ENCODE measurements around the gene PSMD8.

The PSMD8 gene

GRCh38 chr19:38375748-38376147, 1.4 kb downstream of the PSMD8 start:
- H3K4me2 ChIP-seq (ENCODE audit: low read depth, low read length, poor library complexity, severe bottlenecking), result peak overlapping the region; percentile 99
- H4K20me1 ChIP-seq (ENCODE audit: insufficient read depth, low read length, poor library complexity, severe bottlenecking), result peaks cover 24% of the 10 kb centered on the region
- TF ChIP-seq CTCF (conservative IDR thresholded peaks at IDR 0.05; ENCODE audit: low read length), result no peak
- TF ChIP-seq EZH2phosphoT487 (IDR thresholded peaks at IDR 0.05; ENCODE audit: borderline replicate concordance), result no peak
- H3K27me3 ChIP-seq (ENCODE audit: insufficient read depth, low read length, poor library complexity, severe bottlenecking), result no peaks in the 10 kb centered on the region
- H3K4me1 ChIP-seq (ENCODE audit: insufficient read depth, low read length, poor library complexity, severe bottlenecking), result peaks cover 20% of the 10 kb centered on the region
- H3K4me3 ChIP-seq (ENCODE audit: low read length, poor library complexity, severe bottlenecking), result peak overlapping the region; percentile 80
- H3K9ac ChIP-seq (ENCODE audit: low read depth, low read length, poor library complexity, severe bottlenecking), result peak overlapping the region; percentile 83
- no peaks in the 10 kb centered on the region for H3K9me3 ChIP-seq (ENCODE audit: insufficient read depth, low read depth, low read length)
- H3K79me2 ChIP-seq (ENCODE audit: insufficient read depth, low read length), result peaks cover 49% of the 10 kb centered on the region
- no peaks in the 10 kb centered on the region for H3K9me2 ChIP-seq (replicated peaks; ENCODE audit: low read depth, low read length)
- H3K36me3 ChIP-seq (ENCODE audit: insufficient read depth, low read length), result peaks cover 13% of the 10 kb centered on the region; the same call in 1 of the 2 replicates
- no peaks in the 10 kb centered on the region for H3F3A ChIP-seq (ENCODE audit: low read depth)
- H2AFZ ChIP-seq (ENCODE audit: low read length), result no peak overlapping the region

DNA sequence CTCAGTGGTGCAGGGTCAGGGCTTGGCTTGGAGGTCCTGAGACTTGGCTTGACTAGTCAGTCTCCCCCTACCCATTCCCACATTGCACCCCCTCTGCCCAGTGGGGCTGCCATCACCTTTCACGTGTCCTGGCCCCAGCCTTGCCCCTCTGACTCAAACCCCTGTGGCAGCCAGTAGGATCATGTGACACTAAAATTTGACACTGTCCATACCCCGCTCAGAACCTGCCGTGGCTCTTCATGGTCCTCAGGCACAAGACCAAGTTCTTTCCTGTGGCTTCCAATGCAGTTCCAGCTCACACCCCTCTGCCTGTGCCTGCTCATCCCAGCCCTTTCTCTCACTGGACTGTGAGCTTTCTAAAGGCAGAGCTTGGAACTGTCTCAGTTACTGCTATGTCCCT, 2.2 kb downstream of the PSMD8 start:
- Histone ChIP-seq H3K9me3 (ENCODE audit: insufficient read depth, low read depth, low read length) (no peaks in the 10 kb centered on the region), H3K4me3 (ENCODE audit: low read length, poor library complexity, severe bottlenecking) (peak overlapping the region; percentile 80), H3K4me2 (ENCODE audit: low read depth, low read length, poor library complexity, severe bottlenecking) (peak overlapping the region; percentile 99), H3K9ac (ENCODE audit: low read depth, low read length, poor library complexity, severe bottlenecking) (peak overlapping the region; percentile 83), H3K4me1 (ENCODE audit: insufficient read depth, low read length, poor library complexity, severe bottlenecking) (peaks cover 20% of the 10 kb centered on the region), H4K20me1 (ENCODE audit: insufficient read depth, low read length, poor library complexity, severe bottlenecking) (peaks cover 24% of the 10 kb centered on the region), H3K36me3 (ENCODE audit: insufficient read depth, low read length) (peaks cover 21% of the 10 kb centered on the region; the same call in 1 of the 2 replicates), H3F3A (ENCODE audit: low read depth) (no peaks in the 10 kb centered on the region), H3K9me2 (replicated peaks; ENCODE audit: low read depth, low read length) (no peaks in the 10 kb centered on the region), H2AFZ (ENCODE audit: low read length) (no peak overlapping the region), H3K79me2 (ENCODE audit: insufficient read depth, low read length) (peaks cover 49% of the 10 kb centered on the region), H3K27me3 (ENCODE audit: insufficient read depth, low read length, poor library complexity, severe bottlenecking) (no peaks in the 10 kb centered on the region)
- TF ChIP-seq EZH2phosphoT487 (IDR thresholded peaks at IDR 0.05; ENCODE audit: borderline replicate concordance), result no peak
- no peak for TF ChIP-seq CTCF (conservative IDR thresholded peaks at IDR 0.05; ENCODE audit: low read length)

GRCh38 chr19:38377052-38377451, 2.7 kb downstream of the PSMD8 start:
- Histone ChIP-seq H3K9me3 (ENCODE audit: insufficient read depth, low read depth, low read length) (no peaks in the 10 kb centered on the region), H2AFZ (ENCODE audit: low read length) (no peak overlapping the region), H3K4me3 (ENCODE audit: low read length, poor library complexity, severe bottlenecking) (peak overlapping the region; percentile 80), H3K9me2 (replicated peaks; ENCODE audit: low read depth, low read length) (no peaks in the 10 kb centered on the region), H3K27me3 (ENCODE audit: insufficient read depth, low read length, poor library complexity, severe bottlenecking) (no peaks in the 10 kb centered on the region), H4K20me1 (ENCODE audit: insufficient read depth, low read length, poor library complexity, severe bottlenecking) (peaks cover 24% of the 10 kb centered on the region), H3K9ac (ENCODE audit: low read depth, low read length, poor library complexity, severe bottlenecking) (peak overlapping the region; percentile 83), H3K4me1 (ENCODE audit: insufficient read depth, low read length, poor library complexity, severe bottlenecking) (peaks cover 20% of the 10 kb centered on the region), H3F3A (ENCODE audit: low read depth) (no peaks in the 10 kb centered on the region), H3K36me3 (ENCODE audit: insufficient read depth, low read length) (peaks cover 26% of the 10 kb centered on the region; the same call in 1 of the 2 replicates), H3K4me2 (ENCODE audit: low read depth, low read length, poor library complexity, severe bottlenecking) (peak overlapping the region; percentile 99), H3K79me2 (ENCODE audit: insufficient read depth, low read length) (peaks cover 49% of the 10 kb centered on the region)
- TF ChIP-seq EZH2phosphoT487 (IDR thresholded peaks at IDR 0.05; ENCODE audit: borderline replicate concordance), result no peak
- no peak for TF ChIP-seq CTCF (conservative IDR thresholded peaks at IDR 0.05; ENCODE audit: low read length)
